DMS53 treated with DMSO at 0.1 percent for 48 hours (cell line): ENCODE data around the gene ZKSCAN3.
A peak's percentile ranks its signal among the peaks of the same experiment; 100 is the strongest.
"Not testable (repeated sequence)": the region's sequence is repeated elsewhere in the genome, so short reads cannot be mapped to it uniquely, and the experiment has no call there.

ENCODE experiments used
- DNase-seq: peaks from one replicate; lab custom pipeline; 2025; ENCODE audit not compliant: unreplicated experiment; lab: John Stamatoyannopoulos, UW

ZKSCAN3 gene

DNA sequence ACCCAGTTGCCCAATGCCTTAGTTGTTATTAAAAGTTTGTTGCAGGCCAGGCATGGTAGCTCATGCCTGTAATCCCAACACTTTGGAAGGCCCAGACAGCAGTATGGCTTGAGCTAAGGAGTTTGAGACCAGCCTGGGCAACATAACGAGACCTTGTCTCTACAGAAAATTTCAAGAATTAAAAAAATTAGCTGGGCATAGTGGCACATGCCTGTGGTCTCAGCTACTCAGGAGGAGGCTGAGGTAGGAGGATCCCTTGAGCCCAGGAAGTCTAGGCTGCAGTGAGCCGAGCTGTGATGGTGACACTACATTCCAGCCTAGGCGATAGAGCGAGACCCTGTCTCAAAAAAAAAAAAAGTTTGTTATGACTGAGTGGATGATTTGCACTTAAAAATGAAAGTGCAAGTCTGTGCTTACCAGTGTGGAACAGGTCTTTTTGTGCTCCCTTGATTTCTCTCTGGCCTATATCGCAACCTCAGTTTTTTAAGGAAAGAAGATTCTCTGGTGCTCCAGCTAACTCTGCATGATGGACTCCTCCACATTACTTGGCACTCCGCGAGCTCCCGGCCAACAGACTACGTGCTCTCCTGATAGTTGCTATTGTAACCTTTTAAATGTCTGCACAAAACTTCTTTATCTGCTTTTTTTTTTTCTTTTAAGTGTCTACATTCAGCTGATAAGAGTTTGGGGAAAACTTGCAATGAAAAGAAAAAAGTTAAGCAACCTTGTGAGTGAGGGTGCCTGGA is 22.1 kb downstream of the ZKSCAN3 start:
- DNase-seq = no peak

DNA sequence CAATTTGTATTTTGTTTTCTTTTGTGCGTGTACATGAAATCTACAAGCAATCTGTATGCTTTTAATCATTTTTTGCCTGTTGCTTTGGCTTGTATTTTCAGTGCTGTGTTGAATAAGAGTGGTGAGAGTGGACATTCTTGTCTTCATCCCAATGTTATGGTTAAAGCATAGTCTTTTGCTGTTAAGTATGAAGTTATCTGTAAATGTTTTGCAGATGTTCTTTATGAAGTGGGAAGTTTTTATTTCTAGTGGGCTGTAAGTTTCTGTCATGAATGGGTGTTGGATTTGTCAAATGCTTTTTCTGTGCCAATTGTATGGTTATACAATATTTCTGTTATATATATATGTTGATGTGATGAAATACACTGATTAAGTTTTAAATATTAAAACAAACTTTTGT is 24.2 kb downstream of the ZKSCAN3 start:
- DNase-seq = no peak

DNA sequence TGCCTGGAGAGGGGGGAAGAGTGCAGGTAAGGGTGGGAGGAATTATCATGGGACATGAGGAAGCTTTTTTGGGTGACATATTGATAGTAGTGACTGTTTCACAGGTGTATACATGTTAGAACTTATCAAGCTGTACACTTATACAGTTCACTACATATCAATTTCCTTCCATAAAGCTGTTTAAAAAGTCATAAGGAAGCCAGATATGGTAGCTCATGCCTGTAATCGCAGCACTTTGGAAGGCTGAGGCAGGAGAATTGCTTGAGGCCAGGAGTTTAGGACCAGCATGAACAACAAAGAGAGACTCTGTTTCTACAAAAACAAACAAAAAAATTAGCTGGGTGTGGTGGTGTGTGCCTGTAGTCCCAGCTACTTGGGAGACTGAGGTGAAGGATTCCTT is 28.1 kb downstream of the ZKSCAN3 start:
- DNase-seq = no peak

GRCh38 chr6:28378644-28379043 is 28.9 kb downstream of the ZKSCAN3 start:
- no peak for DNase-seq

DNA sequence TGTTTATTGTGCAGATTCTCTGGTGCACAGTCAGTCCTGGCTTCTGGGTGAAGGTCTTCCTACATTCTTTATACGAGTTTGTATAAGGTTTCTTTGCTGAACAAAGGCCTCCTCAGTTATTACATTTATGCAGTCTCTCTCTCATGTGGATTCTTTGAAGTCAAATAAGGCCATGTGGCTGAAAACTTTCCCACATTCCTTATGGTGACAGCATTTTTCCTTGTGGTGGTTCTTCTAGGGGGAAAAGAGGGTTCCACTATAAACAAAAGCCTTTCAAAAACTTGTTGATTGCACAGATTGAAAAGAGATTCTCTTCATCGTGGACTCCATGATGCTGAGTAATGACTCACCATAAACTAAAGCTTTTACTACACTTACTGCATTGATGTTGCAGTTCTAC is 30.6 kb downstream of the ZKSCAN3 start:
- DNase-seq = no peak

DNA sequence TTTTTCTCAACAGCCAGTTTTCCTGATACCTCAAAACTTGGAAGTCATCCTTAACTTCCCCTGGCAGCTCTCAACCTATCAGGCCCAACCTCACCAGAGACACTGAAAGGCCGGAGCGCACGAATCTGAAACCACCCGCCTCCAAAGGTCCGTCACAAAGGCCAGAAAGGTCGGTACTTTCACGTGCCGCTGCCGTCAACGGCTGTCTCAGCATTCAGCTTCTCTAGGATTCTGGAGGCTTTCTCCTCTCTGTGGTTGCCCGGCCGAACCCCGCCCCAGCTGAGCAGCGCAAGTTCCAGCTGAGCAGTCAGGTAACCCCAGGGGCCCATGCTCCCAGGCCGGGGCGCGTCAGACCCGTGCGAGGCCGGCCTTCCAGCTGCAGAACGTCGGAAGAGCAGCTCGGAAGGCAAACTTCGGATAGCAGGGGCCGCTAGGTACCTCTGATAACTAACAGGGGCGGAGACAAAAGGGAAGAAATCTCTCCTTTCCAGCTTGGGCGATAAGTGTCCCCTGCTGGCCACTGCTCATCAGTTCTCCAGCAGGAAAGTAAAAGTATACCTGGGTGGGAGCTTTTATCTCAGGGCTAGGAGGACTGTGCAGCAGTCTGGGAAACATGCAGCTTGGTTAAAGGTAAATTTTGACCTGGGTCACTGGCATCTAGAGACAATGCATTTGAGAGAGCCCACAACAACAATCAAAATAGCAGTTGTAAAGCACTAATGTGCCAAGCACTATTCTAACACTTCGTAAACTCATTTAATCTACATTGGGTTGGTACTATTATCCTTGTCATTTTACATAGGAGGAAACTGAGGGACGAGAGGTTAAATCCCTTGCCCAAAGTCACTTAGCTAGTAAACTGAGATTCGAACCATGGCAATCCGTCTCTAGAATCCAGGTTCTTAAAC is 33.7 kb downstream of the ZKSCAN3 start:
- peak; percentile 87 for DNase-seq

DNA sequence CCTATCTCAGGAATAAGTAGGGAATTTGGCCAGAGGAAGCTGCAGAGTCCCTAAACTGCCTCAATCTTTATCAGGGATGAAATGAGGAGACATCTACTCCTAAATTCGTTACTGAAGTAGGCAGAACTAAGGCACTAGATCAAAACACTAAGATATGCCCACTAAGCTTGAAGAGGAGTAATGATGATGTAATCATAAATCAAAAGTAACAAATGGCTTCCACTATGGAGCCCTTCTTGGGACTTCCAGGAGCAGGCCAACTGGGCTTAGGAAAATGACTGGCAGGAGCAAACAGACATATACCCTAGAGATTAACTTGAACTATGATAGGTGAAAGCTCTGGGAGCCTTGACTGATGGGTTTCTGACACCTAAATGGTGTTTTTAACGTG is 34.4 kb downstream of the ZKSCAN3 start:
- DNase-seq = no peak

GRCh38 chr6:28390688-28391087 is 40.9 kb downstream of the ZKSCAN3 start:
- DNase-seq = no peak

DNA sequence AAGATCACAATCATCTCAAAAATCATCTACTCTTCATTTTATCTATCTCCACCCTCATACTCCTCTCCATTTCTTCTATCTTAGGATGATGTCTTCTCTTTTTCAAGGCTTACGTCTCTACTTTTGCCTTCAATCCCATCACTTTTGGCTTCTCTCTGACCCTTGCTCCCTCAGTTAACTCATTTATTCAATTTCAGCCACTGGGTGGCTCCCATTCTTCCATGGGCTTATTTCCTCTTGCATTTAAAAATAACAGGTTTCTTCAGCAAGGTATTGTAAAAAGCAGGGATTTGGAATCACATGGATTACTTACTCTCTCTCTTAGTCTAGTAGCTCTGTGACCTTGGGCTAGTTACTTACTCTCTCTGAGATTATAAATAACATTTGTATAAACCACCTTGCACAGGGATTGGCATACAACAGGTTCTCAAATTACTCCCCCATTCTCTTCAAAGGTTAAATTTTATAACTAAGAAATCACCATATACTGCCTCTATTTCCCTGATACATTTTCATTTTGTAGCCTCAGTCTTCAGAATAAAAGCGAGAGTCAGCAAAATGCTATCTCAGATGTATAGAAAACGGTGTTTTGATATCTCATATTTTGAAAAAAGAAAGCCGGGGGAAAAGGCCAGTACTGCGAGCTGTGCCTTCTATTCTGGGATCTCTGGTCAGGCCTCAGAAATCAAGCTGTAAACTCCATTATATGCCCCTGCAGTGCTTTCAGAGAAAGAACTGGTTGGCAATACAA is 44.3 kb downstream of the ZKSCAN3 start:
- no peak for DNase-seq

DNA sequence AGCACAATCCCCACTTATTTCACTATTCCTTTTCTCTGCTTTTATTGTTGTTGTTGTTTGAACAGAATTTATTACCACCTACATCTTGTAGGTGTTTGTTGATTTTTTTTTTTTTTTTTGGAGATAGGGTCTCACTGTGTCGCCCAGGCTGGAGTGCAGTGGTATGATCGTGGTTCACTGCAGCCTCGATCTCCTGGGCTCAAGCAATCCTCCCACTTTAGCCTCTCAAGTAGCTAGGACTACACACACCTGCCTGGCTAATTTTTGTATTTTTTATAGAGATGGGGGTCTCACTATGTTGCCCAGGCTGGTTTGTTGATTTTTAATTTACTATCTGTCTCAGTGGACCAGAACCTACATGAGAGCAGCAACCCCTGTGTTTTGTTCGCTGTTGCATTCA is 46.2 kb downstream of the ZKSCAN3 start:
- DNase-seq = no peak

DNA sequence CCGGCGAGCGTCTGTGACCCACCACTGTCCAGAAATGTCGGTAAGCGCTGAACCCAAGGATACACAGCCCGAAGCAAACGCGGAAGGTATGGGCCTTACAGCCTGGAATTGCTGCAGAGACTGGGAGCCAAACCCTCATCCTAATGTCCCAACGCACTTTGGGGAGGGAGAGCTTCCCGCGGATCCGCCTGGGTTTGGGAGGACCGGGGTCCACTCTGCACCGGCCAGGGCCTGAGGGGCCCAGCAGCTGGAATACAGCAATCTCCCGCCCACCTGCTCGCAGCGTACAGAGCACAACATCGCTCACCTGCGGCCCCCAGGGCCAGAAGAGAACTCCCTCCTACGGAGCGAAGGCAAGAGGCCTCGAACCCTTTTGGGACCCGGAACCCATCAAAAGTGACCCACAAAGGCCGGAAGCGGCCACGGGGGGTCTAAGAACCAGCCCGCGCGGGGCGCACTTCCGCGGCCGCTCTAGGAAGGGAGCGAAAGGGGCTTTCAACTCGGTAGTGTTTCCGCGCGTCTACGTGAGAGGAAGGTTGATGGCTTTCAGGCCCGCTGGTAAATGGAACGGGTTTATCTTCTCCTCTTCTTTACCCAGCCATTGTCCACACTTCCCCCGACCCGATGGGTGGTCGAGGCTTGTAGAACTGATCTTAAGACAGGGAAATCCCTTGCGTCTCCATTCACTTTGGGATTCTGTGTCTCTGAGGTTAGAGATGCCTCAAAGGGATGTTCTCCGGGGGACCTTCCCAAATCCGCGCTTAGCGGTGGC is 49.8 kb downstream of the ZKSCAN3 start, which contains the start of gene ZSCAN12:
TSS of gene ZSCAN12 (minus strand) at position 398 of the 772 bp plus-strand sequence. CDS start 1,342 bp downstream, outside the sequence.
- peak; percentile 12 for DNase-seq

DNA sequence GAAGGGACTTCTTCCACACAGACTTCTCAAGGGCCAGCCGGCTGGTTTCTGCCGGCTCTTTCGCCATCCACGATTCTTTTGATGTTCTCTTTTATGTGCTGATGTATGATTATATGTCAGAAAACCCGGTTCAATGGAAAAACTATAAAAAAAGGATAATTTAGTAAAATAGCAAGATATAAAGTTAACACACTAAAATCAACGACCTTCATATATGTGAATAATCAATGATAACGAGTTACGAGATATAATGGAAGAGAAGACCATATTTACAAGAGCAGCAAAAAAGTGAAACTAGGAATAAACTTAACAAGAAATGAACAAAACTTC is 50.3 kb downstream of the ZKSCAN3 start:
- no peak for DNase-seq

DNA sequence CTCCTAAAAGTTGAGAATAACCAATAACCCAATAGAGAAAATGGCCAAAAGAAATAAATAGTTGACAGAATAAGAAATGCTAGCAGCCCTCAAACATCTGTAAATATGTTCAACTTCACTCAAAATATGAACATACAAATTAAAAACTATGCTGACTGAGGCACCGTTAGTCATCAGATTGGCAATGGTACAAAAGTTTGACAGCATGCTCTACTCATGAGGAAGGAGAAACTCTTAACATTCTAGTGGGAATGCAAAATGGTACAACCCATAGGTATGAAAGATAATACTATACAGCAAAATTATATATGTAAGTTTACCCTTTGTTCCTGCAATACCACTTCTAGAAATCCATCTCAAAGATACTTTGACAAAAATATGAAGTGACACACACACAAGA is 51.4 kb downstream of the ZKSCAN3 start:
- no peak for DNase-seq

GRCh38 chr6:28402197-28402596 is 52.5 kb downstream of the ZKSCAN3 start:
- no peak for DNase-seq

GRCh38 chr6:28403923-28404322 is 54.2 kb downstream of the ZKSCAN3 start:
- not testable (repeated sequence) for DNase-seq

DNA sequence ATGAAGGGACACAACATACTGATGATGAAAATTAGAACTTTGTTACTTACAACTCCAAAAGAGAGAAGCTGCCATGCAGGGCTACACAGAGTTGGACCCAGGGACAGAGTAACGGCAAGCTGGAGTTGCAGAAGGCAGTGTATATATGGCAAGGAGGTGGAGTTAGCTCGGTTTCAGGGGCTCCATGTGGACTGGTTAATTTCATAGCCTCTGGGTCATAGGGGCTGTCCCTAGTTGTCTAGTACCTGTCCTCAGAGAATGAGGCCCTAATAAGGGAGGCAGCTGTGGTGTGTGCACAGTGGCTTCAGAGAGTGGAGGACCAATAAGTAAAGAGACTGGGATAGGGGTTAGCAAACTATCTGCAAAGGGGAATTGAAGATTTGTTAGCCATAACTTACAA is 57.7 kb downstream of the ZKSCAN3 start:
- DNase-seq = no peak

- DNase-seq = no peak
Observed at GRCh38 chr6:28408076-28408802, 58.5 kb downstream of the ZKSCAN3 start.

- no peak for DNase-seq
Observed at GRCh38 chr6:28410767-28411166, 61.0 kb downstream of the ZKSCAN3 start.

- DNase-seq = no peak
Observed at GRCh38 chr6:28413681-28414080, 63.9 kb downstream of the ZKSCAN3 start.
